GM12801 (cell line): Measurements from ENCODE around the gene FAM200C.

Experiments used
- TF ChIP-seq, protein P1 (sequence below): IDR thresholded peaks from one replicate; pipeline ENCODE4 v1.5.1; 2011; ENCODE audit warnings: control low read depth; ENCODE audit not compliant: insufficient read length; ENCODE audit errors: extremely low read depth

The FAM200C gene

GRCh38 chr5:160375166-160375565 is 24.7 kb downstream of the FAM200C start:
- TF ChIP-seq, protein P1, sequence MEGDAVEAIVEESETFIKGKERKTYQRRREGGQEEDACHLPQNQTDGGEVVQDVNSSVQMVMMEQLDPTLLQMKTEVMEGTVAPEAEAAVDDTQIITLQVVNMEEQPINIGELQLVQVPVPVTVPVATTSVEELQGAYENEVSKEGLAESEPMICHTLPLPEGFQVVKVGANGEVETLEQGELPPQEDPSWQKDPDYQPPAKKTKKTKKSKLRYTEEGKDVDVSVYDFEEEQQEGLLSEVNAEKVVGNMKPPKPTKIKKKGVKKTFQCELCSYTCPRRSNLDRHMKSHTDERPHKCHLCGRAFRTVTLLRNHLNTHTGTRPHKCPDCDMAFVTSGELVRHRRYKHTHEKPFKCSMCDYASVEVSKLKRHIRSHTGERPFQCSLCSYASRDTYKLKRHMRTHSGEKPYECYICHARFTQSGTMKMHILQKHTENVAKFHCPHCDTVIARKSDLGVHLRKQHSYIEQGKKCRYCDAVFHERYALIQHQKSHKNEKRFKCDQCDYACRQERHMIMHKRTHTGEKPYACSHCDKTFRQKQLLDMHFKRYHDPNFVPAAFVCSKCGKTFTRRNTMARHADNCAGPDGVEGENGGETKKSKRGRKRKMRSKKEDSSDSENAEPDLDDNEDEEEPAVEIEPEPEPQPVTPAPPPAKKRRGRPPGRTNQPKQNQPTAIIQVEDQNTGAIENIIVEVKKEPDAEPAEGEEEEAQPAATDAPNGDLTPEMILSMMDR = no peak

GRCh38 chr5:160371294-160371693 is 28.6 kb downstream of the FAM200C start:
- TF ChIP-seq, protein P1 = no peak

DNA sequence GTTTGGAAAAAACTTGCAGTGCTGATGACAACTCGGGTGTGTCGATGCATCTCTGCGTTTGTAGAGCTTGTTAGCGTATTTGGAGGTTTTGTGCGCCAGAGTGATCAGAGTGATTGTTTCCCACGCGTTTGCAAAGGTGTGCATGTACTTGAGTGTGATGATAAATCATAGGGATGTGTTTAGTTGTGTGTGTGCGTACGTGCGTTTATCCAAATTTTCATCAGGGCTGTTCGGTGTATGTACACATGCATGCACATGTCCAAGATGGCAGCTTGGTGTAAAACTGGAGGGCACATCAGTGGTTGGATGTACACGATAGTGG is 29.2 kb downstream of the FAM200C start:
- TF ChIP-seq, protein P1 = no peak

GRCh38 chr5:160369990-160370712 is 29.7 kb downstream of the FAM200C start, which contains the start of gene C1QTNF2:
Gene C1QTNF2 (minus strand): TSS chr5:160370626. CDS start chr5:160355011, 15,615 bp downstream.
- TF ChIP-seq, protein P1 = no peak

- TF ChIP-seq, protein P1 = no peak
Observed at GRCh38 chr5:160367885-160368284, 32.0 kb downstream of the FAM200C start.

DNA sequence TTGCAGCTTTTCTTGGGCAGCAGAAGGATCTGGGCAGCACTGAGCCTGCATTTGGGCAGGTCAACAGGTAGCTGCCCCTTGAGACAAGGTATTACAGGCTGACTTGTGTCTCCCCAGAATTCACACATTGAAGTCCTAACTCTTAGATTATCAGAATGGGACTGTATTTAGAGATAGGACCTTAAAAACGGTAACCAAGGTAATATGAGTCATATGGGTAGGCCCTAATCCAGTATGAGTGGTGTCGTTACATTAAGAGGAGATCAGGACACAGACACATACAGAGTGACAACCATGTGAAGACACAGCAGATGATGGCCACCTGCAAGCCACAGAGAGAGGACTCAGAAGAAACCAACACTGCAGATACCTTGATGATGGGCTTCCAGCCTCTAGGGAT is 32.6 kb downstream of the FAM200C start:
- TF ChIP-seq, protein P1 = no peak

GRCh38 chr5:160366230-160366629 is 33.6 kb downstream of the FAM200C start:
- TF ChIP-seq, protein P1 = no peak
